ENCODE results near the gene P2RY11.

DNA sequence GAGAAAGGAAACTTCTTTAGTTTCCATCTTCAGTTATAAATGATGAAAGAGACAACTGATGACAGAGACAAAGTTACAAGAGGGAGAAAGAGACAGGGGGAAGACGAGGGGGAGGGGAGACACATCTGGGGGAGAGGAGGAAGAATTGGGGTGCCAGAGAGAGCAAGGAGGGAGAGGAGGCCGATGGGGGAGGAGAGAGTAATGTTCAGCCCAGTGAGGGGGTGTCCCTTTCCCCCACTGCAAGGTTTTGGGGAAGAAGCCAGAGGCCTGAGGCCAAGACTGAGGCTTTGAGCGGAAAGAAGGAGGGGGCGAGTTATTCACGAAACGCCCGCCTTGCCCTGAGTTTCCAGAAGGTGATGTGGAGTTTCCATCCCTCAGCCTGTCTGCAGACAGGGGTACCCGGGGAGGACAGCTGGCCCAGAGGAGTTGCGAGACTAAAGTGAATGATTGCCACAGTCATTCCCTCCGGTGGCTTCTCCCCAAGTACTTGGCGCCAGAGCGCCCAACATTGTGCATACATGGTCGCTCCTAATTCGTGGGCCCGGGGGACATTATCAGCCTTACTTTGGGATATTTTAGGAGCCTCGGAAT lies 5.9 kb upstream of the P2RY11 start:
- TF ChIP-seq CTCF (conservative IDR thresholded peaks at IDR 0.05) = no peak
- no peak for TF ChIP-seq EZH2 (IDR thresholded peaks at IDR 0.05; ENCODE audit: low read depth)

Measured in PC-9 (cell line).